Astrocyte of the cerebellum (primary cell): ENCODE results near the gene XXYLT1.

Source experiments
- DNase-seq: peaks from one replicate; pipeline ENCODE4 v3.0.0-alpha.2; 2011; ENCODE audit warnings: low read depth
- H3K4me3 ChIP-seq: 2 replicates; pipeline ENCODE4 v1.5.1; 2011; ENCODE audit warnings: mild to moderate bottlenecking, low read depth, low read length, moderate library complexity
- in situ Hi-C: cut with HindIII; loops from 2 replicates; pipeline ENCODE4 v1.10.0; 2017; ENCODE audit warnings: low sequenced_read_pairs
- TF ChIP-seq, protein P1 (sequence below): IDR thresholded peaks from 2 replicates; pipeline ENCODE4 v1.5.1; 2012; ENCODE audit warnings: low read length, low read depth, moderate library complexity, mild to moderate bottlenecking; ENCODE audit errors: missing control alignments

XXYLT1 gene

DNA sequence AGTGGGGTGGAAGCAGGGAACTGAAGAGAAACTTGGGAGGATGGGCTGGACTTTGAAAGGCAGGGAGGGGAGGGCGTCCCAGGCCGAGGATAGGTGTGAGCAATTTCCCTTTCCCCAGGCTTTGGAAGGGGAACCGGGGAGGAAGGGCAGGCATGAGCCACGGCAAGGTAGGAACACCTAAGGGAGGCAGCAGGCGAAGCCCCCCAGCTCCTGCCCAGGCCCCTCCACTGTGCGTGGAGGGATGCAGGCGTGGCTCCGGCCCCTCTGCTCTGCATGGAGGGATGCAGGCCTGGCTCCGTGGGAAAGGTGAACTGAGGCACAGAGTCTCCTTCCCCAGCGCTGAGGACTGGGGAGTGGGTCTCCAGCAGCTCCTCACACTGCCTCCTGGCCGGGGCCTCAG lies 236.4 kb downstream of the XXYLT1 start:
- DNase-seq, result no peak
- TF ChIP-seq, protein P1, sequence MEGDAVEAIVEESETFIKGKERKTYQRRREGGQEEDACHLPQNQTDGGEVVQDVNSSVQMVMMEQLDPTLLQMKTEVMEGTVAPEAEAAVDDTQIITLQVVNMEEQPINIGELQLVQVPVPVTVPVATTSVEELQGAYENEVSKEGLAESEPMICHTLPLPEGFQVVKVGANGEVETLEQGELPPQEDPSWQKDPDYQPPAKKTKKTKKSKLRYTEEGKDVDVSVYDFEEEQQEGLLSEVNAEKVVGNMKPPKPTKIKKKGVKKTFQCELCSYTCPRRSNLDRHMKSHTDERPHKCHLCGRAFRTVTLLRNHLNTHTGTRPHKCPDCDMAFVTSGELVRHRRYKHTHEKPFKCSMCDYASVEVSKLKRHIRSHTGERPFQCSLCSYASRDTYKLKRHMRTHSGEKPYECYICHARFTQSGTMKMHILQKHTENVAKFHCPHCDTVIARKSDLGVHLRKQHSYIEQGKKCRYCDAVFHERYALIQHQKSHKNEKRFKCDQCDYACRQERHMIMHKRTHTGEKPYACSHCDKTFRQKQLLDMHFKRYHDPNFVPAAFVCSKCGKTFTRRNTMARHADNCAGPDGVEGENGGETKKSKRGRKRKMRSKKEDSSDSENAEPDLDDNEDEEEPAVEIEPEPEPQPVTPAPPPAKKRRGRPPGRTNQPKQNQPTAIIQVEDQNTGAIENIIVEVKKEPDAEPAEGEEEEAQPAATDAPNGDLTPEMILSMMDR, result no peak
- no peak overlapping the region for H3K4me3 ChIP-seq
- in situ Hi-C loops, result no loop called here

DNA sequence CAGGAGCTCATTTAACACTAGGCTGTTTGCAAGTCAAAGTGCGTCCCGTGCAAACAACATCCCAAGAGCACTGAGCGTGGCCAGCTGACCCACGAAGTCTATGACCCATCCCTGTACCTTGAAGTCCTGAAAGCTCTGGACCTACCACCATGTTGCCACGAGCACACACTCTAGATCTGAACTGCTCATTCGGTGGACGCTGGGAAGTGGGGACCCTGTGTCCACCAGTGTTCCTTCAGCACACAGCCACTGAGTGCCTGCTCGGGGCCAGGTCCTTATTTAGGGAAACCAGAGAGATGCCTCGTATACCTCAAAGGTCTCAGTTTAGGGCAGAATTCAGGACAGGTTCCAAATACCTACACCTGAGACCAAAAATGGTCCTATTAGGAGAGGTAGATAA lies 236.9 kb downstream of the XXYLT1 start:
- in situ Hi-C loops, result no loop called here
- TF ChIP-seq, protein P1, result no peak
- DNase-seq, result no peak
- H3K4me3 ChIP-seq, result no peak overlapping the region

DNA sequence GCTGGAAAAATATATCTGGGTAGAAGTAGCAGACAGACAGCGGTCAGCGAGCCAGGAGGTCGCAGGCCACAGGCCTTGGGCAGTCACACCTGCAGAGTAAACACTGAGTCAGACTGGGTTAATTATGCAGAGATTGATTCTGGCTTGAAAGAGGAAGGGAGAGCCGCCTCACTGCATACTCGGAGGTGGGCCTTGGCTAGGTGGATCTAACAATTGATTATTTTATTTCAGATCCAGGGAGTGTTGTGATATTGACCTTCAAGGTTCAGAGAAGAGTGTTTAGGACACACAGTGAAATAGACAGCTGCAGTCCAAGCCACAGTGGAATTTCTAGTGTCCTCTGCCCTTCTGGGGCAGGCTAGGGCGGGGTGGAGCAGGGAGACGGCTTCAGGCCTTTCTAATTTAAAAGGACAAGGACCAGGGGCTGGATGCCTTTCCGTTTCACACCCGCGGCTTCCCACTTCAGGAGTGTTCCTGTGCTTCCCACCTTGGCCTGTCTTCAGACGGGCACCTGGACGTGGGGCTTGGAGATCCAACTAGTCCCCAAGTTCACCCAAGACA lies 237.3 kb downstream of the XXYLT1 start:
- in situ Hi-C loops, result no loop called here
- TF ChIP-seq, protein P1, result no peak
- no peak overlapping the region for H3K4me3 ChIP-seq
- DNase-seq, result no peak

DNA sequence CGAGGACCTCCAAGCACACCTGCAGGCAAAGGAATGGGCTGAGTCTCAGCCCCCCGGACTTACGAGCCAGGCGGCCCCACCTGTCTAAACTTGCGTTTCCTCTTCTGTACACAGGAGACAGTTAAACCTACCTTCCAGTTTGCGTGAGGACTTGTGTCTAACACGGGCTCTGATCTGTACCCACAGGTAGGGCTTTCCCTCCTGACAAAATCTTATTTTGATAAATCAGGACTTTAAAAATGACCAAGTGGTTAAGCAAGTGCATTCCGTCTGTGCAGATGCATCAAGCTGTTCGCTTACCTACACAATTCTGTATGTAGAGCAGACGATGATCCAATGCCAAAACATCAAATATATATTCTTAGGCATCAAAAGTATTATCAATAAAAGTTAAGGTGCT lies 238.0 kb downstream of the XXYLT1 start:
- no peak overlapping the region for H3K4me3 ChIP-seq
- no peak for DNase-seq
- in situ Hi-C loops, result no loop called here
- TF ChIP-seq, protein P1, result no peak

DNA sequence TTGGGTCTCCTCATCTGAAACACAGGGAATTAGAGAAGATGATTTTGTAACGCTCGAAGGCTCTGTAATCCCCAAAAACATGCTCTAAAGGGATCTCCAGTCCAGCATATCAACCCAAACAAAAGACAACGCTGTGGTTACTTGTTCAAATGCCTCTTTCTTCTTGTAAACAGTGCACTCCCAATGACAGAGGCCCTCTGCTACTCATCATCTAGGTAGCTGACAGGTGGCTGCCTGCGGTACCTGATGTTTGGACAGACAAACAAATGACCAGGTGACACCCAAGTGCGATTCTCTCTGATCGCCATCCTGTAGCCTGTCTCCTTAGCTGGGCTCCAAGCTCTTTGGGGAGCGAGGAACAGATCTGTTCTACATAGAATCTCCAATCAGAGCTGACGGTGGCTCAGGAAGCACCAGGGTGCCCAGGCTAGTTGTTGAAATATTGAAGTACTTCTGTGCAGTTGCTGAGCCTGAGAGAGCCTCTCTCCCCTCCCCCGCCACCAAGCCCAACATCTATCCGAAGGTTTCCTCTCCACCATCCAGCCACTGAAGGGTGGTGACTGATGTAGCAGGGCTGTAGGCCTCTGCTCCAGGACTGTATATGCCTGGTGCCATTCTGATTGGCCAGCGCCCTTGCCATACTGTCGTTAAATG lies 238.7 kb downstream of the XXYLT1 start:
- H3K4me3 ChIP-seq, result no peak overlapping the region
- DNase-seq, result no peak
- in situ Hi-C loops, result no loop called here
- TF ChIP-seq, protein P1, result no peak

DNA sequence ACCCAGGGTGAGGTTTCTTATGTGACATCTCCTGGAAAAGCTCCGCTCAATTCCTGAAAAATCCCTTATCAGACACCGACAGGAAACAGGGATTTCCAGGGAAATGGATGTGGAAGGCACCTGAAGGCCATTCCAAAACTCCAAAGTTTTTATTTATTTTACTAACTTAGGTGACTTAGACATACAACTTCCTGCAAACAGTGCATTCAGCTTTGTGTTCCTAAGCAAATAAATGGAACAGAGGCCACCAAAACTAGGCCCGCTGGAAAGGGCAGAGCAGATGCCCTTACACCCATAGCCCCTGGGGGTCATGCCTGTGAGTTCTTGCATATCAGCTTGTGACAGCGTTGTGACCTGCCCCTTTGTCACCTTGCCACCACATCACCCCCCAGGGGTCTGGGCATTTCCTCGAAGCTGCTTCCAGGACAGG lies 239.4 kb downstream of the XXYLT1 start:
- in situ Hi-C loops, result no loop called here
- TF ChIP-seq, protein P1, result no peak
- H3K4me3 ChIP-seq, result no peak overlapping the region
- no peak for DNase-seq
